ENCODE data around the gene ELF5. TPM values are rescaled to one million over a fixed set of nuclear protein-coding genes. Genes with fewer than 3 reads are reported as not detected.

ELF5 gene
- total RNA-seq, 1 donor from 2014 or later = 2.1 TPM

GRCh38 chr11:34495239-34495723 is 18.3 kb downstream of the ELF5 start:
- TF ChIP-seq, protein P1, sequence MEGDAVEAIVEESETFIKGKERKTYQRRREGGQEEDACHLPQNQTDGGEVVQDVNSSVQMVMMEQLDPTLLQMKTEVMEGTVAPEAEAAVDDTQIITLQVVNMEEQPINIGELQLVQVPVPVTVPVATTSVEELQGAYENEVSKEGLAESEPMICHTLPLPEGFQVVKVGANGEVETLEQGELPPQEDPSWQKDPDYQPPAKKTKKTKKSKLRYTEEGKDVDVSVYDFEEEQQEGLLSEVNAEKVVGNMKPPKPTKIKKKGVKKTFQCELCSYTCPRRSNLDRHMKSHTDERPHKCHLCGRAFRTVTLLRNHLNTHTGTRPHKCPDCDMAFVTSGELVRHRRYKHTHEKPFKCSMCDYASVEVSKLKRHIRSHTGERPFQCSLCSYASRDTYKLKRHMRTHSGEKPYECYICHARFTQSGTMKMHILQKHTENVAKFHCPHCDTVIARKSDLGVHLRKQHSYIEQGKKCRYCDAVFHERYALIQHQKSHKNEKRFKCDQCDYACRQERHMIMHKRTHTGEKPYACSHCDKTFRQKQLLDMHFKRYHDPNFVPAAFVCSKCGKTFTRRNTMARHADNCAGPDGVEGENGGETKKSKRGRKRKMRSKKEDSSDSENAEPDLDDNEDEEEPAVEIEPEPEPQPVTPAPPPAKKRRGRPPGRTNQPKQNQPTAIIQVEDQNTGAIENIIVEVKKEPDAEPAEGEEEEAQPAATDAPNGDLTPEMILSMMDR (IDR thresholded peaks at IDR 0.05; ENCODE audit: unreplicated experiment) = no peak
- Mint-ChIP-seq H3K27ac (no peak overlapping the region), H3K27me3 (peaks cover 7% of the 10 kb centered on the region), H3K36me3 (ENCODE audit: insufficient read depth) (no peaks in the 10 kb centered on the region), H3K4me1 (ENCODE audit: low read depth) (no peaks in the 10 kb centered on the region), H3K4me3 (ENCODE audit: low read depth) (no peak overlapping the region), H3K9me3 (ENCODE audit: low read depth) (no peaks in the 10 kb centered on the region)
- DNase-seq (ENCODE audit: low spot score, unreplicated experiment) = no peak

DNA sequence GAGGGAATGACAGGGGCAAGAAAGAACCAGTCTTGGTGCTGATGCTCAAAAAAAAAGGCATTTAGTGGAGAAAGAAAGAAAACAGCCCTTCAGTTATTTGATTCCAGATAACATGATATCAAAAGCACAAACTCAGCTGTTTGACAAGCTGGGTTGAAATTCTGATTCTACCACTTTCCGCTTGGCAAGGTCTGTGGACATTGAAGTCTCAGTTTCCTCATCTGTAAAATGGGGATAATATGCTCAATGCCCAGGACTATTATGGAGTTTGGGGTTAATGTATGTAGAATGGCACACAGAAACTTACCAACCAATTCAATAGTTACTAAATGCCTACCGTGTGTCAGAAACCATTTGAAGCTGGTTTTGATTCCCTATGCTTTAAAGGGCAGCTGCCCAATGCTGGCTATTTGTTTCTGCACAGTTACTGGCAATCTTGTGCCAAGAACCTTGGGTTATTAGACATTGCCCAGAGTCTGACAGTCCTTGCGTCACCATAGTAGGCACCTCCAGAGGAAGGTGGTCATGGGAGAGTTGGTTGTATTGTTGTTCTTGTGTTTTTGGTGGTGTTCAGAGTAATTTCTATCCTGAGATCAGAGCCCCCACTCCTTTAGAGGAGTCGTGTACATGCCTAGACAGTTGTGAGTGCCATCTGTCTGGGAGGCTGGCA is 19.5 kb downstream of the ELF5 start:
- no peaks in the 10 kb centered on the region for H3K36me3 Mint-ChIP-seq (ENCODE audit: insufficient read depth)
- H3K9me3 Mint-ChIP-seq (ENCODE audit: low read depth) = no peaks in the 10 kb centered on the region
- H3K4me1 Mint-ChIP-seq (ENCODE audit: low read depth) = no peaks in the 10 kb centered on the region
- no peak overlapping the region for H3K27ac Mint-ChIP-seq
- TF ChIP-seq, protein P1 (IDR thresholded peaks at IDR 0.05; ENCODE audit: unreplicated experiment) = no peak
- no peak for DNase-seq (ENCODE audit: low spot score, unreplicated experiment)
- peaks cover 7% of the 10 kb centered on the region for H3K27me3 Mint-ChIP-seq
- no peak overlapping the region for H3K4me3 Mint-ChIP-seq (ENCODE audit: low read depth)

GRCh38 chr11:34493468-34493867 is 20.1 kb downstream of the ELF5 start:
- no peaks in the 10 kb centered on the region for H3K9me3 Mint-ChIP-seq (ENCODE audit: low read depth)

GRCh38 chr11:34492806-34493414 is 20.7 kb downstream of the ELF5 start:
- TF ChIP-seq, protein P1 (IDR thresholded peaks at IDR 0.05; ENCODE audit: unreplicated experiment) = peak; percentile 86
- H3K4me1 Mint-ChIP-seq (ENCODE audit: low read depth) = no peaks in the 10 kb centered on the region
- peaks cover 7% of the 10 kb centered on the region for H3K27me3 Mint-ChIP-seq
- H3K27ac Mint-ChIP-seq = no peak overlapping the region
- DNase-seq (ENCODE audit: low spot score, unreplicated experiment) = peak; percentile 39
- no peaks in the 10 kb centered on the region for H3K36me3 Mint-ChIP-seq (ENCODE audit: insufficient read depth)
- no peaks in the 10 kb centered on the region for H3K9me3 Mint-ChIP-seq (ENCODE audit: low read depth)
- no peak overlapping the region for H3K4me3 Mint-ChIP-seq (ENCODE audit: low read depth)

More at GRCh38 chr11:34493468-34493867, 20.1 kb downstream of the ELF5 start:
- H3K27ac Mint-ChIP-seq = no peak overlapping the region
- no peak for DNase-seq (ENCODE audit: low spot score, unreplicated experiment)
- no peaks in the 10 kb centered on the region for H3K4me1 Mint-ChIP-seq (ENCODE audit: low read depth)
- peaks cover 7% of the 10 kb centered on the region for H3K27me3 Mint-ChIP-seq
- TF ChIP-seq, protein P1 (IDR thresholded peaks at IDR 0.05; ENCODE audit: unreplicated experiment) = no peak
- H3K36me3 Mint-ChIP-seq (ENCODE audit: insufficient read depth) = no peaks in the 10 kb centered on the region
- H3K4me3 Mint-ChIP-seq (ENCODE audit: low read depth) = no peak overlapping the region

GRCh38 chr11:34490304-34490703 is 23.3 kb downstream of the ELF5 start:
- TF ChIP-seq, protein P1 (IDR thresholded peaks at IDR 0.05; ENCODE audit: unreplicated experiment) = no peak
- no peak for DNase-seq (ENCODE audit: low spot score, unreplicated experiment)
- Mint-ChIP-seq H3K27me3 (peaks cover 7% of the 10 kb centered on the region), H3K36me3 (ENCODE audit: insufficient read depth) (no peaks in the 10 kb centered on the region), H3K9me3 (ENCODE audit: low read depth) (no peaks in the 10 kb centered on the region), H3K27ac (peak overlapping the region; percentile 15), H3K4me1 (ENCODE audit: low read depth) (no peaks in the 10 kb centered on the region), H3K4me3 (ENCODE audit: low read depth) (no peak overlapping the region)

Measured in progenitor cell of endocrine pancreas (in vitro differentiated cells).